ENCODE measurements around the gene SUGP2.

Gene SUGP2

DNA sequence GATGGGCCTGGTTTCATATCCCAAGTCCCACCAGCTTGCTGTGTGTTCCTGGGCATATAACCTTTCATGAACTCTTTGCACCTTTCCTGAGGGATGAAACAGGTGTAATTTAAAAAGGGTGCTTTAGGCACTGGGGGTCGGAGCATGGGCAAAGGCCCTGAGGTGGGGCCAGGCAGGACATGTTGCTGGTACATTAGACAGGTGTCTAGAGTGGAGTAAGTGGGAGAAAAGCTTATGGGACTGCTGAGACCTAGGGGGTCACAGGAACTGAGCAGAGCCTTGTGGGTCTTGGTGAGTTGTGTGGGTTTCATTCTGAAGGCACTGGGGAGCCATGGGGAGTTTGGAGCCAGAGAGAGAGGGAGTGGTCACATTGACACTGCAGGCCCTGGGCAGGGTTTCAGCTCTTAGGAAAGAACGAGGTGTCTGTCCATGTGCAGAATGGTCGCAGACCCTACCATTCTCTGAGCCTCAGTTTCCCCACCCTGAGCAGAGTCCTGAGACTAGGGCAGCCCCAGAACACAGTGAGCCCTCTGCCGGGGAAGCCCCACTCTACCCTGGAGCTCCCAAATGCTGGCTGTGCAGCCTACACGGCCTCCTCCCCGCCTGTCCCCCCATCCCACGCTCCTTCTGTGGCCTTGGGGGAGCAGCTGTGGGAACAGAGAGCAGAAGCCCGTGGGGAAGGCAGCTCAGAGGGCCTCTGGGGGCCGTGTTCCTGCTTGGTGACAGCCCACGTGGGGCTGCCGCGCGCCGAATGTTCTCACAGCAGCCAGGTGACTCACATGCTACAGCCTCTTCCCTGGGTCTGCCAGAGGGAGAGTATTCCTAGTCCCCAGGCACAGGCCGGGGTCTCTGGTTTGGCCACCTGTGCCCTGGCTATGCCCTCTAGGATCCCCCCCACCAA, 85.0 kb downstream of the SUGP2 start:
- no peaks in the 10 kb centered on the region for H3K79me2 ChIP-seq (ENCODE audit: insufficient read depth, low read length)
- H3K9ac ChIP-seq (ENCODE audit: low read length) = peak overlapping the region; percentile 47
- TF ChIP-seq, protein P1, sequence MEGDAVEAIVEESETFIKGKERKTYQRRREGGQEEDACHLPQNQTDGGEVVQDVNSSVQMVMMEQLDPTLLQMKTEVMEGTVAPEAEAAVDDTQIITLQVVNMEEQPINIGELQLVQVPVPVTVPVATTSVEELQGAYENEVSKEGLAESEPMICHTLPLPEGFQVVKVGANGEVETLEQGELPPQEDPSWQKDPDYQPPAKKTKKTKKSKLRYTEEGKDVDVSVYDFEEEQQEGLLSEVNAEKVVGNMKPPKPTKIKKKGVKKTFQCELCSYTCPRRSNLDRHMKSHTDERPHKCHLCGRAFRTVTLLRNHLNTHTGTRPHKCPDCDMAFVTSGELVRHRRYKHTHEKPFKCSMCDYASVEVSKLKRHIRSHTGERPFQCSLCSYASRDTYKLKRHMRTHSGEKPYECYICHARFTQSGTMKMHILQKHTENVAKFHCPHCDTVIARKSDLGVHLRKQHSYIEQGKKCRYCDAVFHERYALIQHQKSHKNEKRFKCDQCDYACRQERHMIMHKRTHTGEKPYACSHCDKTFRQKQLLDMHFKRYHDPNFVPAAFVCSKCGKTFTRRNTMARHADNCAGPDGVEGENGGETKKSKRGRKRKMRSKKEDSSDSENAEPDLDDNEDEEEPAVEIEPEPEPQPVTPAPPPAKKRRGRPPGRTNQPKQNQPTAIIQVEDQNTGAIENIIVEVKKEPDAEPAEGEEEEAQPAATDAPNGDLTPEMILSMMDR (IDR thresholded peaks at IDR 0.05; ENCODE audit: insufficient read depth, low read length, poor library complexity, severe bottlenecking) = no peak
- TF ChIP-seq EZH2phosphoT487 (conservative IDR thresholded peaks at IDR 0.05; ENCODE audit: low read length) = no peak
- peak overlapping the region; percentile 89 for H3K27ac ChIP-seq (ENCODE audit: low read depth, low read length)
- no peaks in the 10 kb centered on the region for H3K9me3 ChIP-seq (ENCODE audit: insufficient read depth, low read length)
- H4K20me1 ChIP-seq (ENCODE audit: low read depth, low read length) = no peaks in the 10 kb centered on the region
- H3K36me3 ChIP-seq (ENCODE audit: low read length) = no peaks in the 10 kb centered on the region
- no peak overlapping the region for H3K4me3 ChIP-seq (ENCODE audit: insufficient read depth, low read length, poor library complexity, severe bottlenecking)
- no peaks in the 10 kb centered on the region for H3K27me3 ChIP-seq (ENCODE audit: low read length)
- peak overlapping the region; percentile 52 for H2AFZ ChIP-seq (ENCODE audit: low read depth, low read length, severe bottlenecking)
- peak overlapping the region; percentile 63 for H3K4me2 ChIP-seq (ENCODE audit: low read depth, low read length, poor library complexity, severe bottlenecking)
- H3K9me2 ChIP-seq (replicated peaks; ENCODE audit: insufficient read depth, low read length) = no peaks in the 10 kb centered on the region
- peaks cover 21% of the 10 kb centered on the region for H3F3A ChIP-seq (ENCODE audit: insufficient read depth)

DNA sequence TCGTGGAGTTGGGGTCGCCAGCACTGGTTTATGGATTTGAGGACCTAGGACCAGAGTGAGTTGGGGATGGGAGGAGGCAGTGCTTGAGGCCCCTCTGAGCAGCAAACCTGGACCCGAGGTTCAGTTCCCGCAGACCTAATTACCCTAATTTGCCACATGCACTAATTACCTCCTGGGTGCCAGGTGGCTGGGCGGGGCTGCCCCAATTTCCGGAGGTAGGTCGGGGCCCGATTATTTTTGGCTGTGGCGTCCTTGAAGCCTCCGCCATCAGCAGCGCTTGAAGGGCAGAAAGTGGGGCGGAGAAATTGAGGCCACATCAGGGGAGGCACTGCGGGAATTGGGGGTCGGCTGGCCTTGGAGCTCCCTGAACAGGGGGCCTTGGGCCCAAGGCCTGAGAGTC, 86.4 kb downstream of the SUGP2 start:
- H3K27ac ChIP-seq (ENCODE audit: low read depth, low read length) = peak overlapping the region; percentile 89
- no peak for TF ChIP-seq EZH2phosphoT487 (conservative IDR thresholded peaks at IDR 0.05; ENCODE audit: low read length)
- H3F3A ChIP-seq (ENCODE audit: insufficient read depth) = peaks cover 21% of the 10 kb centered on the region
- no peaks in the 10 kb centered on the region for H3K9me3 ChIP-seq (ENCODE audit: insufficient read depth, low read length)
- H3K79me2 ChIP-seq (ENCODE audit: insufficient read depth, low read length) = no peaks in the 10 kb centered on the region
- H3K9ac ChIP-seq (ENCODE audit: low read length) = peak overlapping the region; percentile 48
- peak overlapping the region; percentile 63 for H3K4me2 ChIP-seq (ENCODE audit: low read depth, low read length, poor library complexity, severe bottlenecking)
- no peaks in the 10 kb centered on the region for H3K36me3 ChIP-seq (ENCODE audit: low read length)
- no peak overlapping the region for H2AFZ ChIP-seq (ENCODE audit: low read depth, low read length, severe bottlenecking)
- no peaks in the 10 kb centered on the region for H3K27me3 ChIP-seq (ENCODE audit: low read length)
- no peaks in the 10 kb centered on the region for H3K9me2 ChIP-seq (replicated peaks; ENCODE audit: insufficient read depth, low read length)
- no peaks in the 10 kb centered on the region for H4K20me1 ChIP-seq (ENCODE audit: low read depth, low read length)
- peak overlapping the region; percentile 35 for H3K4me3 ChIP-seq (ENCODE audit: insufficient read depth, low read length, poor library complexity, severe bottlenecking)

DNA sequence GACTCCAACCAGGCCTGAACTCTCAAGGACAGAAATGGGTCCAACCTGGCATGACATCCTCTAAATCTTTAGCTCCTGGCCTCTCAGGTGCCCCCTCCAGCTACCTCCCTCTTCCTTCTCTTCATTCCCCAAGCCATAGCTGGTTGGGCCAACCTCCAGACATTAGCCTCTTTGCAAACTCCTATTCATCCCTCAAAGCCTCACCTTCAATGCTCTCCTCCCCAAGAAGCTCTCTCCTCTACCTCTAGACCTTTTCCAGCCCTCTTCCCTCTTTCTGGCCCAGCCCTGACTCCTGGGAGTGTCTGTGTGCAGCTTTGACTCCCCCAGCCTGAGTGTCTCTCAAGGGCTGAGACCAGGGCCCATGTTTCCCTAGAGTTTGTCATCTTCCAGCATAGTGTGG, 87.0 kb downstream of the SUGP2 start:
- H3K9me2 ChIP-seq (replicated peaks; ENCODE audit: insufficient read depth, low read length) = no peaks in the 10 kb centered on the region
- TF ChIP-seq, protein P1 (IDR thresholded peaks at IDR 0.05; ENCODE audit: insufficient read depth, low read length, poor library complexity, severe bottlenecking) = no peak
- no peak for TF ChIP-seq EZH2phosphoT487 (conservative IDR thresholded peaks at IDR 0.05; ENCODE audit: low read length)
- peak overlapping the region; percentile 89 for H3K27ac ChIP-seq (ENCODE audit: low read depth, low read length)
- peak overlapping the region; percentile 35 for H3K4me3 ChIP-seq (ENCODE audit: insufficient read depth, low read length, poor library complexity, severe bottlenecking)
- no peaks in the 10 kb centered on the region for H3K36me3 ChIP-seq (ENCODE audit: low read length)
- H3K79me2 ChIP-seq (ENCODE audit: insufficient read depth, low read length) = no peaks in the 10 kb centered on the region
- no peaks in the 10 kb centered on the region for H4K20me1 ChIP-seq (ENCODE audit: low read depth, low read length)
- peak overlapping the region; percentile 63 for H3K4me2 ChIP-seq (ENCODE audit: low read depth, low read length, poor library complexity, severe bottlenecking)
- H3K27me3 ChIP-seq (ENCODE audit: low read length) = no peaks in the 10 kb centered on the region
- no peaks in the 10 kb centered on the region for H3K9me3 ChIP-seq (ENCODE audit: insufficient read depth, low read length)
- H2AFZ ChIP-seq (ENCODE audit: low read depth, low read length, severe bottlenecking) = no peak overlapping the region
- H3K9ac ChIP-seq (ENCODE audit: low read length) = peak overlapping the region; percentile 48
- peaks cover 21% of the 10 kb centered on the region for H3F3A ChIP-seq (ENCODE audit: insufficient read depth)

DNA sequence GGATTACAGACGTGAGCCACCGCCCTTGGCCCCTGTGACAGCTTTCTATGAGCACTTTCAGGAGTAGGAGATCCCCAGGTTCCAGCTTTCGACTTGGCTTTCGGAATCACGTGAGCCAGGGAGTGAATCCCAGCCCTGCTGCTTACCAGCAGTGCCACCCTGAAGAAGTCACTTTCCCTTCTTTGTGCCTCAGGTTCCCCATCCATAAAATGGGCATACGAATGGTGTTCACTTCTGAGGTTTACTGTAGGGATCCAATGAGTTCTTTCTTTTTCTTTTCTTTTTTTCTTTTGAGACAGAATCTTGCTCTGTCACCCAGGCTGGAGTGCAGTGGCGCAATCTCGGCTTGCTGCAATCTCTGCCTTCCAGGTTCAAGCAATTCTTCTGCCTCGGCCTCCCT, 88.0 kb downstream of the SUGP2 start:
- Histone ChIP-seq H3K4me3 (ENCODE audit: insufficient read depth, low read length, poor library complexity, severe bottlenecking) (no peak overlapping the region), H3K27me3 (ENCODE audit: low read length) (no peaks in the 10 kb centered on the region), H3K9me3 (ENCODE audit: insufficient read depth, low read length) (no peaks in the 10 kb centered on the region), H3K4me2 (ENCODE audit: low read depth, low read length, poor library complexity, severe bottlenecking) (no peak overlapping the region), H3F3A (ENCODE audit: insufficient read depth) (peaks cover 21% of the 10 kb centered on the region), H3K36me3 (ENCODE audit: low read length) (no peaks in the 10 kb centered on the region), H4K20me1 (ENCODE audit: low read depth, low read length) (no peaks in the 10 kb centered on the region), H3K9me2 (replicated peaks; ENCODE audit: insufficient read depth, low read length) (no peaks in the 10 kb centered on the region), H3K79me2 (ENCODE audit: insufficient read depth, low read length) (0 out of 2 replicates have a peak, but pooled peaks cover 5% of the 10 kb centered on the region), H2AFZ (ENCODE audit: low read depth, low read length, severe bottlenecking) (no peak overlapping the region), H3K9ac (ENCODE audit: low read length) (no peak overlapping the region), H3K27ac (ENCODE audit: low read depth, low read length) (peak overlapping the region; percentile 89; the same call in 1 of the 2 replicates)
- TF ChIP-seq, protein P1 (IDR thresholded peaks at IDR 0.05; ENCODE audit: insufficient read depth, low read length, poor library complexity, severe bottlenecking) = no peak
- TF ChIP-seq EZH2phosphoT487 (conservative IDR thresholded peaks at IDR 0.05; ENCODE audit: low read length) = no peak

Measured in SU-DHL-6 (cell line).